Karpas-422 (cell line): ENCODE results near the gene XPR1. TPM values are rescaled to one million over a fixed set of nuclear protein-coding genes. Genes with fewer than 3 reads are reported as not detected.
"Not testable (repeated sequence)": the region's sequence is repeated elsewhere in the genome, so short reads cannot be mapped to it uniquely, and the experiment has no call there.

Experiments used
- DNase-seq: peaks from one replicate; pipeline ENCODE4 v3.0.0-alpha.2; 2015
- H2AFZ ChIP-seq: fragments of 200-600 bp; sonication (generic); 2 replicates; pipeline ENCODE4 v1.6.1; 2014; ENCODE audit warnings: antibody characterized with exemption, low read length, mixed read lengths
- H3K27ac ChIP-seq: fragments of 200-600 bp; sonication (generic); 2 replicates; pipeline ENCODE4 v1.5.1; 2014; ENCODE audit warnings: mild to moderate bottlenecking, low read length, moderate library complexity
- H3K27me3 ChIP-seq: fragments of 200-600 bp; sonication (generic); 2 replicates; pipeline ENCODE4 v1.6.1; 2014; ENCODE audit warnings: low read length, mixed read lengths
- H3K36me3 ChIP-seq: fragments of 200-600 bp; sonication (generic); 2 replicates; pipeline ENCODE4 v1.6.1; 2014; ENCODE audit warnings: low read length, mixed read lengths; ENCODE audit not compliant: insufficient read depth
- H3K4me1 ChIP-seq: fragments of 200-600 bp; sonication (generic); 2 replicates; pipeline ENCODE4 v1.6.1; 2014; ENCODE audit warnings: mild to moderate bottlenecking, low read length, mixed read lengths
- H3K4me2 ChIP-seq: fragments of 200-600 bp; sonication (generic); 2 replicates; pipeline ENCODE4 v1.6.1; 2014; ENCODE audit warnings: low read length, low read depth, mild to moderate bottlenecking; ENCODE audit not compliant: poor library complexity, severe bottlenecking
- H3K4me3 ChIP-seq: fragments of 200-600 bp; sonication (generic); 2 replicates; pipeline ENCODE4 v1.5.1; 2014; ENCODE audit warnings: mild to moderate bottlenecking, antibody characterized with exemption, low read length, mixed read lengths
- H3K79me2 ChIP-seq: fragments of 200-600 bp; sonication (generic); 2 replicates; pipeline ENCODE4 v1.6.1; 2014; ENCODE audit warnings: mild to moderate bottlenecking, low read length, mixed read lengths
- H3K9ac ChIP-seq: fragments of 200-600 bp; sonication (generic); 2 replicates; pipeline ENCODE4 v1.6.0; 2014; ENCODE audit warnings: low read length
- H3K9me2 ChIP-seq: fragments of 200-600 bp; sonication (generic), shearing (Covaris generic); replicated peaks from 2 replicates; pipeline ENCODE4 v1.6.0; 2014; ENCODE audit warnings: mild to moderate bottlenecking, low read length, moderate library complexity; ENCODE audit not compliant: insufficient read depth
- H3K9me3 ChIP-seq: fragments of 300-700, 200-600 bp; sonication (generic); 2 replicates; pipeline ENCODE4 v1.6.1; 2014; ENCODE audit warnings: low read length, mixed read lengths
- H4K20me1 ChIP-seq: fragments of 200-600 bp; sonication (generic); 2 replicates; pipeline ENCODE4 v1.6.1; 2014; ENCODE audit warnings: mild to moderate bottlenecking, antibody characterized with exemption, low read length, low read depth; ENCODE audit not compliant: insufficient read depth
- total RNA-seq: library from RNA; depleted of rRNA; stranded (reverse); fragments of >200 nt; shearing (Covaris generic); gene quantifications from 2 replicates; pipeline ENCODE4 v1.2.3, GENCODE V29; 2014; ENCODE audit warnings: low replicate concordance

Gene XPR1
- total RNA-seq, 1 experiment from 2014 or later, result 38.3 TPM

DNA sequence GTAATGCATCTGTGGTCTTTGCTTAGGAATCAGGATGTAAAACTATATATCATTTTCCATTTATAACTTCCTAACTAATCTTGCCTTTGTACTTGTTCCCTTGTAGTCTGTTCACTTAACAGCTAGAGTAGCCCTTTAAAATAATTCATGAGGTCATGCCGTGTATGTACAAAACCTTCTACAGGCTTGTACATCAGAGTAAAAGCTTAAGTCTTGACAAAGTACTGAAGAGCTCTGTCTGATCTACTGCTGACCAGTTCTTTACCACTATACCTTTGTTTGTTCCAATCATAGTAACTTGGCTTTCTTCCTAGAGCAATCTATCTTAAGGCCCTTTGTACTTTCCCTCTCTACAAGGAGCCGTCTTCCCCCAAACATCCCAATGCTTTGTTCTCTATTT, 190.1 kb downstream of the XPR1 start:
- H4K20me1 ChIP-seq, result no peaks in the 10 kb centered on the region
- H3K79me2 ChIP-seq, result peaks cover 19% of the 10 kb centered on the region
- H3K4me3 ChIP-seq, result no peak overlapping the region
- no peak overlapping the region for H3K9ac ChIP-seq
- no peaks in the 10 kb centered on the region for H3K4me1 ChIP-seq
- H2AFZ ChIP-seq, result no peak overlapping the region
- DNase-seq, result no peak
- H3K27ac ChIP-seq, result no peak overlapping the region
- no peak overlapping the region for H3K4me2 ChIP-seq
- H3K9me3 ChIP-seq, result no peaks in the 10 kb centered on the region
- no peaks in the 10 kb centered on the region for H3K9me2 ChIP-seq
- no peaks in the 10 kb centered on the region for H3K36me3 ChIP-seq
- no peaks in the 10 kb centered on the region for H3K27me3 ChIP-seq

DNA sequence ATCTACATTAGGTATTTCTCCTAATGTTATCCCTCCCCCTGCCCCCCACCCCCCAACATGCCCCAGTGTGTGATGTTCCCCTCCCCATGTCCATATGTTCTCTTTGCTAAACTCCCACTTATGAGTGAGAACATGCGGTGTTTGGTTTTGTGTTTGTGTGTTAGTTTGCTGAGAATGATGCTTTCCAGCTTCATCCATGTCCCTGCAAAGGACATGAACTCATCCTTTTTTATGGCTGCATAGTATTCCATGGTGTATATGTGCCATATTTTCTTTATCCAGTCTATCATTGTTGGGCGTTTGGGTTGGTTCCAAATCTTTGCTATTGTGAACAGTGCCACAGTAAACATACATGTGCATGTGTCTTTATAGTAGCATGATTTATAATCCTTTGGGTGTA, 199.7 kb downstream of the XPR1 start:
- H3K27me3 ChIP-seq, H3K4me1 ChIP-seq, H3K9me3 ChIP-seq, H4K20me1 ChIP-seq, H3K4me2 ChIP-seq, H3K79me2 ChIP-seq, H2AFZ ChIP-seq, H3K9ac ChIP-seq, H3K4me3 ChIP-seq, H3K36me3 ChIP-seq, DNase-seq, H3K9me2 ChIP-seq, H3K27ac ChIP-seq: not testable (repeated sequence)

DNA sequence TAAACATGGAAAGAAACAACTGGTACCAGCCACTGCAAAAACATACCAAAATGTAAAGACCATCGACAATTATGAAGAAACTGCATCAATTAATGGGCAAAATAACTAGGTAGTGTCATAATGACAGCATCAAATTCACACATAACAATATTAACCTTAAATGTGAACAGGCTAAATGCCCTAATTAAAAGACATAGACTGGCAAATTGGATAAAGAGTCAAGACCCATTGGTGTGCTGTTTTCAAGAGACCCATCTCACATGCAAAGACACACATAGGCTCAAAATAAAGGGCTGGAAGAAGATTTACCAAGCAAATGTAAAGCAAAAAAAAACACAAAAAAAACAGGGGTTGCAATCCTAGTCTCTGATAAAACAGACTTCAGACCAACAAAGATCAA, 201.4 kb downstream of the XPR1 start:
- H4K20me1 ChIP-seq, H3K79me2 ChIP-seq, H3K9me3 ChIP-seq, H3K27ac ChIP-seq, H3K4me2 ChIP-seq, H3K36me3 ChIP-seq, H3K4me3 ChIP-seq, DNase-seq, H3K9ac ChIP-seq, H3K27me3 ChIP-seq, H2AFZ ChIP-seq, H3K9me2 ChIP-seq, H3K4me1 ChIP-seq: not testable (repeated sequence)

DNA sequence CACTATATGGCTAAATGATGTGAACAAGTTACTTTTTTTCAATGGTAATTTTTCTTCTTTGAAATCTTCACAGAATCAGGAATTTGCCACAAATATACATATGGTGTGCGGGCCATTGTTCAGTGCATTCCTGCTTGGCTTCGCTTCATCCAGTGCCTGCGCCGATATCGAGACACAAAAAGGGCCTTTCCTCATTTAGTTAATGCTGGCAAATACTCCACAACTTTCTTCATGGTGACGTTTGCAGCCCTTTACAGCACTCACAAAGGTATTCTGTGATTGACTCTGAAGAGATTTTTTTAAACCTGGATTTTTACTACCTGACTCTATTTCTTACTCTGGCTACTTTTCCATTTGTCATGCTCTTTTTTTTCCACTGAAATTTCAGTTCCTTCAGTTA, 204.6 kb downstream of the XPR1 start:
- Histone ChIP-seq H3K4me1 (no peaks in the 10 kb centered on the region), H3K9me3 (no peaks in the 10 kb centered on the region), H3K9me2 (no peaks in the 10 kb centered on the region), H3K9ac (no peak overlapping the region), H3K36me3 (no peaks in the 10 kb centered on the region), H4K20me1 (no peaks in the 10 kb centered on the region), H3K79me2 (no peaks in the 10 kb centered on the region), H3K27me3 (no peaks in the 10 kb centered on the region), H3K27ac (no peak overlapping the region), H2AFZ (no peak overlapping the region), H3K4me2 (no peak overlapping the region), H3K4me3 (no peak overlapping the region)
- DNase-seq, result no peak

DNA sequence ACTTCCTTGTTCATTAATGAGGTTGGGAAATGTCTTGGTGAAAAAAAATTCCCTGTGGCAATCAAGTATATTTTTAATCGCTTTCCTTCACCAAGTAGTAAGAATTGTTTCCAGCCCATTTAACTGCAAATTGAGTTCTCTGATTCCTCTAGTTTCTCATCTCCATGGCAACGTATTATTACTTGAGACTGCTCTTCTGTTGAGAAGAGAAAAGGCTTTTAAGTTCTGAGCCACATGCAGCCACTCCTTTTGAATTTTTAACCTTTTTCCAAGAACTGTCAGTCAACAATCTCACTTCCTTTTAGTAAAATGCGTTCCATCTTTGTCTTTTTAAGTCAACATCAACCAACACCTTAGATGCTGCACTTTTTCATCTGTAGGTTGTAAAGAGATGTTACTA, 205.2 kb downstream of the XPR1 start:
- H3K9me3 ChIP-seq, result no peaks in the 10 kb centered on the region

DNA sequence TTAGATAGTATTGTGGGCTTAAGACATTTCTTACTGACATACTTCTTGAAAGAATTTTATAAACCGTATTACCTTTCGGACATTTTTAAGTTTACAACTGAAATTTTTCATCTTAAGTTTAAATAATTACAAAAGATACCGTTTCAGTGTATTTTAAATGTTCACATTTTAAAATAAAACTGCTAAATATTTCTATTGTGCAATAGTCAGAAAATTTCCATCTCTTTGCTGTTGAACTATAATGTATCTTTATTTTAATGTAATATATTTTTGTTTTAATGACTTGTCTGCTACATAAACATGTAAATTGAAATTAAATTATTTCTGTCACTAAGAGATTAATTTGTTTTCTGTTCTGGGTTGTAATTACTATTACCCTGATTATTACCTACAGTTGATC, 206.7 kb downstream of the XPR1 start:
- no peaks in the 10 kb centered on the region for H3K9me2 ChIP-seq
- H3K79me2 ChIP-seq, result no peaks in the 10 kb centered on the region
- no peaks in the 10 kb centered on the region for H3K4me1 ChIP-seq
- H3K4me2 ChIP-seq, result no peak overlapping the region
- no peak overlapping the region for H3K9ac ChIP-seq
- H3K9me3 ChIP-seq, result no peaks in the 10 kb centered on the region
- no peak overlapping the region for H2AFZ ChIP-seq
- H3K27ac ChIP-seq, result no peak overlapping the region
- no peak for DNase-seq
- no peak overlapping the region for H3K4me3 ChIP-seq
- no peaks in the 10 kb centered on the region for H3K36me3 ChIP-seq
- H3K27me3 ChIP-seq, result no peaks in the 10 kb centered on the region
- no peaks in the 10 kb centered on the region for H4K20me1 ChIP-seq

More for the DNA sequence above, 205.2 kb downstream of the XPR1 start:
- Histone ChIP-seq H3K4me3 (no peak overlapping the region), H3K27me3 (no peaks in the 10 kb centered on the region), H3K9ac (no peak overlapping the region), H3K79me2 (no peaks in the 10 kb centered on the region), H3K36me3 (no peaks in the 10 kb centered on the region), H3K9me2 (no peaks in the 10 kb centered on the region), H2AFZ (no peak overlapping the region), H3K27ac (no peak overlapping the region), H3K4me1 (no peaks in the 10 kb centered on the region), H3K4me2 (no peak overlapping the region), H4K20me1 (no peaks in the 10 kb centered on the region)
- DNase-seq, result no peak

DNA sequence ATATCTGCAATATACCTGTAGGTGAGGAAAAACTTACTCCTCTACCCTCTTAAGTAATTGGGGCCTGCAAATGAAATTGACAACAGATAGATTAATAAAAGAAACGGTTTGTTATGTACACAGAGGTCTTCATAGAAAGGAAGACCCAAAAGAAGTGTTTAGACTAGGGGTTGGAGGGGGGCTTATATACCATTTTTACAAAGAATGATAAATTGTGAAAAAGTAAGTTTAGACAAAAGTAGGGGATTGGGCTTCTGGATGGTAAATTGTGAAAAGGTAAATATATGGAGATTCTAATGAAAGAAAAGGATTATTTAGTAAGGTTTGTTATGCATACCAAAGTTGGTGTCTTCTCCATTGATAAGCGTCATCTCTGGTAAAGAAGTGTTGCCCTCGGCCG, 207.7 kb downstream of the XPR1 start:
- Histone ChIP-seq H3K4me2 (no peak overlapping the region), H2AFZ (no peak overlapping the region), H3K9ac (no peak overlapping the region)

DNA sequence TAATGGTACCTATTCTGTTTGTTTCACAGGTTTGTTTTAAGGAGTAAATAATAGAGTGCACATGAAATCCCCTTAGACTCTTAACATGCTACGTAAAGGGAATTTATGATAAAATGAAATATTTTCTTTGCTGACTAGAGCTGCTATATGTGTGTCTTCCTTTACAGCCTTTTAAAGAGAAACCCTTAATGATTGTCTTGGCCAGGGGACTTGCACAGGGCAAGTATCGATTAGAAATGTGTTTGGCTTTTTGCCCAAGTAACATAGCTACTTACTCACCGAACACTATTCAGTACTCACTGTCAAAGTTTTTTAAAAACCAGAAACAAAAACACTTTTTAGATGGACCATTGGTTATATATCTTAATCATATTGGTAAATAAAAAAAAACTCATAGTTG, 209.6 kb downstream of the XPR1 start:
- H3K9me3 ChIP-seq, result no peaks in the 10 kb centered on the region
- no peaks in the 10 kb centered on the region for H3K36me3 ChIP-seq
- no peaks in the 10 kb centered on the region for H3K4me1 ChIP-seq
- H3K4me2 ChIP-seq, result no peak overlapping the region
- H3K27ac ChIP-seq, result no peak overlapping the region
- no peak overlapping the region for H2AFZ ChIP-seq
- H3K79me2 ChIP-seq, result no peaks in the 10 kb centered on the region
- no peak overlapping the region for H3K4me3 ChIP-seq
- no peaks in the 10 kb centered on the region for H3K9me2 ChIP-seq
- DNase-seq, result no peak
- H4K20me1 ChIP-seq, result no peaks in the 10 kb centered on the region
- H3K27me3 ChIP-seq, result no peaks in the 10 kb centered on the region
- no peak overlapping the region for H3K9ac ChIP-seq

More for the DNA sequence above, 207.7 kb downstream of the XPR1 start:
- Histone ChIP-seq H3K27me3 (no peaks in the 10 kb centered on the region), H3K9me3 (no peaks in the 10 kb centered on the region), H3K79me2 (no peaks in the 10 kb centered on the region), H3K9me2 (no peaks in the 10 kb centered on the region), H4K20me1 (no peaks in the 10 kb centered on the region), H3K4me1 (no peaks in the 10 kb centered on the region), H3K4me3 (no peak overlapping the region), H3K36me3 (no peaks in the 10 kb centered on the region), H3K27ac (no peak overlapping the region)
- DNase-seq, result no peak

DNA sequence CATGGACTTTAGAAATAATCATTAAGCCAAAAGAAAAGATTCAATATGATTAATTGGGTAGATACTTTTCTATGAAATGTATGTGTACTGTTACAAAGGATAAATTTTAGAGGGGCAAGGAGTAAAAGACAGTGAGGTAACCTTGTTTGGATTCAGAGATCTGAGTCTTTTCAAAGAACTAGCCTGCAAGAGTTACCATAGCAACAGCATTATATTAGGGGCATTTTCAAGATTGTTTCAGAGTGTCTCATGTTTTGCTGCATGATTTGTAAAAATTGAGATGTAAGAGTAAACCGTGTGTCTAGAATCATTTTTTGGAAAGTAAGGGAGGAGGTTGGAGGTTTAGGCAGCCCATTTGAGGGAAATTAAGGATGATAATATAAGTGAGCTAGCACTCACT, 210.2 kb downstream of the XPR1 start:
- no peaks in the 10 kb centered on the region for H4K20me1 ChIP-seq
- H3K4me3 ChIP-seq, result no peak overlapping the region
- H2AFZ ChIP-seq, result no peak overlapping the region
- H3K9me3 ChIP-seq, result no peaks in the 10 kb centered on the region
- DNase-seq, result no peak
- H3K4me1 ChIP-seq, result no peaks in the 10 kb centered on the region
- no peak overlapping the region for H3K4me2 ChIP-seq
- H3K36me3 ChIP-seq, result no peaks in the 10 kb centered on the region
- H3K79me2 ChIP-seq, result no peaks in the 10 kb centered on the region
- H3K27ac ChIP-seq, result no peak overlapping the region
- H3K9me2 ChIP-seq, result no peaks in the 10 kb centered on the region
- H3K9ac ChIP-seq, result no peak overlapping the region
- no peaks in the 10 kb centered on the region for H3K27me3 ChIP-seq
